ENCODE results near the gene RTP3.

- TF ChIP-seq, protein P1, sequence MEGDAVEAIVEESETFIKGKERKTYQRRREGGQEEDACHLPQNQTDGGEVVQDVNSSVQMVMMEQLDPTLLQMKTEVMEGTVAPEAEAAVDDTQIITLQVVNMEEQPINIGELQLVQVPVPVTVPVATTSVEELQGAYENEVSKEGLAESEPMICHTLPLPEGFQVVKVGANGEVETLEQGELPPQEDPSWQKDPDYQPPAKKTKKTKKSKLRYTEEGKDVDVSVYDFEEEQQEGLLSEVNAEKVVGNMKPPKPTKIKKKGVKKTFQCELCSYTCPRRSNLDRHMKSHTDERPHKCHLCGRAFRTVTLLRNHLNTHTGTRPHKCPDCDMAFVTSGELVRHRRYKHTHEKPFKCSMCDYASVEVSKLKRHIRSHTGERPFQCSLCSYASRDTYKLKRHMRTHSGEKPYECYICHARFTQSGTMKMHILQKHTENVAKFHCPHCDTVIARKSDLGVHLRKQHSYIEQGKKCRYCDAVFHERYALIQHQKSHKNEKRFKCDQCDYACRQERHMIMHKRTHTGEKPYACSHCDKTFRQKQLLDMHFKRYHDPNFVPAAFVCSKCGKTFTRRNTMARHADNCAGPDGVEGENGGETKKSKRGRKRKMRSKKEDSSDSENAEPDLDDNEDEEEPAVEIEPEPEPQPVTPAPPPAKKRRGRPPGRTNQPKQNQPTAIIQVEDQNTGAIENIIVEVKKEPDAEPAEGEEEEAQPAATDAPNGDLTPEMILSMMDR (IDR thresholded peaks at IDR 0.05; ENCODE audit: low read length), result no peak
- TF ChIP-seq EZH2 (IDR thresholded peaks at IDR 0.05; ENCODE audit: borderline replicate concordance, low read length), result no peak
Measured at GRCh38 chr3:46542801-46543201, 45.0 kb downstream of the RTP3 start.
